ENCODE data around the gene YARS1.
A peak's percentile ranks its signal among the peaks of the same experiment; 100 is the strongest.

Gene YARS1

DNA sequence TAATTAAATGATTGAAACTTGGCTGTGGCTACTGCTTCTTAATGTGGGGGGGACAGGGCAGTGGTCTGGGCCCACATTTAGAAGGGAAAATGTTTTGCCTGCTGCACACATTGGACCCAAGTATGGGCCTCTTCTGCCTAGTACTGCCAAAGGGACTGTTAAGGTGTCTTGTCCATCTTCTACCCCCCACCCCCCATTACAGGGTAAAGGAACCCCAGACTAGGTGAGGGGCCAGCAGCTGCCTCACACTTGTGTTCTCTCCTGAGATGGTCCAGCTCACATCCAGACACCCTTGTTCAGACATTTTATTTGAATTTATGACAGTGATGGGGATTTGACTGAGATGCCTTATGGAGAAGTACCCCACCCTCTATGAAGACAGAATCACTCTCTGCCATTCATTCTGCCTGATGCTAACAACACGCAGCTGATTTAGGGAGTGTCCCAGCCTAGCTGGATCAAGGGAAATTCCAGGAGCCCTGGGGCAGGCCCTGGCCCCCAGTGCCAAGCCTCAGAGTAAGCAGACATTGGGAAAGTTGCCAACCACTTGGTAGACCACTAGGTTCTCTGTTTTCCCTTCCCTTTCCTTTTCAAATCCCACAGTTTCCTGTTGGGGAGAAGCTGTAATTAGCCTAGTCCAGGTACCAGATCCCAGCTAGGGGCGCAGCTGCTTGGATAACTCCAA, 42.1 kb downstream of the YARS1 start:
- TF ChIP-seq CTCF (IDR thresholded peaks at IDR 0.05): no peak
- no peak for DNase-seq (ENCODE audit: low spot score)
- H3K4me3 ChIP-seq: no peak overlapping the region
- no peak overlapping the region for H3K27ac ChIP-seq

DNA sequence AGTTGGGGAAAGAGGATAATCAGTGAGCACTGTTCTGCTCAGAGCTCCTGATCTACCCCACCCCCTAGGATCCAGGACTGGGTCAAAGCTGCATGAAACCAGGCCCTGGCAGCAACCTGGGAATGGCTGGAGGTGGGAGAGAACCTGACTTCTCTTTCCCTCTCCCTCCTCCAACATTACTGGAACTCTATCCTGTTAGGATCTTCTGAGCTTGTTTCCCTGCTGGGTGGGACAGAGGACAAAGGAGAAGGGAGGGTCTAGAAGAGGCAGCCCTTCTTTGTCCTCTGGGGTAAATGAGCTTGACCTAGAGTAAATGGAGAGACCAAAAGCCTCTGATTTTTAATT, 42.7 kb downstream of the YARS1 start:
- TF ChIP-seq CTCF (IDR thresholded peaks at IDR 0.05): no peak
- Histone ChIP-seq H3K27ac (no peak overlapping the region), H3K4me3 (no peak overlapping the region)
- no peak for DNase-seq (ENCODE audit: low spot score)

GRCh38 chr1:32773764-32774463, 43.2 kb downstream of the YARS1 start:
- DNase-seq (ENCODE audit: low spot score): no peak
- no peak for TF ChIP-seq CTCF (IDR thresholded peaks at IDR 0.05)
- H3K4me3 ChIP-seq: no peak overlapping the region
- H3K27ac ChIP-seq: no peak overlapping the region

DNA sequence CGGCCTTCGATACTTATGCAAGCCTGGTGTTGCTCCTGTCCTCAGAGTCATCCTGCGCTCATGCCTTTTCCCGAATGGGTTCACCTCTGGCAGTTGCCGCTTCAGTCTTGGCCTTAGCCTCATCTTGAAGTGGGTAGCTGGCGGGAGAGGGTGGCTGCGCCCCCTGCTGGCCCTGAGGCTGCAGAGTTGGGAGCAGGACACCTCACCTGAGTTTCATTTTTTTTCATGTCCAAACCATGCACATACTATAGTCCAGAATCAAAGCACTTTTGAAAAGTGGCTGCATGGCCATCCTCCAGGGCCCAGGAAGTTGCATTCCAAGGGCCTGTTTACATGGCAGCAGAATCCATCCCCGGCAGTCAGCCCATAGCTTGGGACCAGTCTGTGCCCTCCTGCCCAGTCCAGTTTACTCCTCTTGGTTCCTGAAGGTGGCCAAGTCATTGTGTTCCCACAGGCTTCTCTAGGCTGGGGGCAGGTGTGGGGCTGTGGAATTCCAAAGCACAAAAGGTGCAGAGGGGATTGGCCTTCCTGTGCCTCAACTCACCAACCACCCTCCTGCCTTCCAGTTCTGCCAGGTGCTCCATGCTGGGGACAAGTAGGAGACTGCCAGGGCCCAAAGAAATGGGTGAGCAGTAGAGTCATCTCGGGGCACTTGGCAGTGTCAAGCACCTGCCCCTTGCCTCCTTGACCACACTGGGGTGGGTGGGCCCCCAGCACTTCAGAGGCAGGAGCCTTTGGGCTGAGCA, 44.0 kb downstream of the YARS1 start:
- Histone ChIP-seq H3K4me3 (no peak overlapping the region), H3K27ac (no peak overlapping the region)
- peak; percentile 74 for TF ChIP-seq CTCF (IDR thresholded peaks at IDR 0.05)
- DNase-seq (ENCODE audit: low spot score): peak; percentile 83

- no peak for TF ChIP-seq CTCF (IDR thresholded peaks at IDR 0.05)
- H3K4me3 ChIP-seq: no peak overlapping the region
- DNase-seq (ENCODE audit: low spot score): no peak
- no peak overlapping the region for H3K27ac ChIP-seq
Observed at GRCh38 chr1:32772281-32773017, 44.7 kb downstream of the YARS1 start.

- Histone ChIP-seq H3K4me3 (no peak overlapping the region), H3K27ac (no peak overlapping the region)
- DNase-seq (ENCODE audit: low spot score): no peak
- no peak for TF ChIP-seq CTCF (IDR thresholded peaks at IDR 0.05)
Observed at GRCh38 chr1:32771561-32772280, 45.4 kb downstream of the YARS1 start.

Data from coronary artery (tissue), 2 donors.